ENCODE results near the gene LAMC2. TPM values are rescaled to one million over a fixed set of nuclear protein-coding genes. Genes with fewer than 3 reads are reported as not detected.

LAMC2 gene
- total RNA-seq, 4 donors from 2014 or later, result 9.4 to 17.4 (median 15.9) TPM

DNA sequence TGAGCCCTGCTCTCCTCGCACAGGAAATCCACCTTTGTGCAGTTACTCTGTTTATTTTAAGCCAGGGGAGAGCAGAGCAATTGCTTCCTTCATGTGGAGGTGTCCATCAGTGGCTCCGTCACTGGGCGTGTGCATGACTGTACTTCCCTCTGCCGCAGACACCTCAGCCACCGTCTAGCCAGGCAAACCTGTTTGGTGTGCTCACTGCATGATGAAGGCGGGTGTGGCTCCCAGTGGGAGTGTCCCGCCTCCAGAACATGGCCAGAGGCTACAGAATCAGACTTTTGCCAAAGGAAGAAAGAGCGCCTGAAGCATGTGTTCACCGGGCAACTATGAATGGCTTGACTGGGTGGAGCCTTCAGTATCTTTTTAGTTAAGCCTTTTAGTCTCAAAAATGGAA lies 26.1 kb upstream of the LAMC2 start:
- DNase-seq, result no peak
- WGBS, 2 donors, result 41 to 53% methylated on average over 7 to 9 of the region's 9 CpGs
- Histone ChIP-seq H3K27ac (peak overlapping the region in 3 of 4 donors; percentile 51 to 66 (median 57)), H3K4me3 (no peak overlapping the region), H3K27me3 (peaks cover 0 to 29% (median 0%) of the 10 kb centered on the region in 4 donors), H3K4me1 (peaks cover 0 to 20% (median 3%) of the 10 kb centered on the region in 3 donors), H3K9me3 (no peaks in the 10 kb centered on the region), H3K36me3 (no peaks in the 10 kb centered on the region)
- intact Hi-C loops (cut with DNase I), result no loop called here
- no peak for TF ChIP-seq CTCF (IDR thresholded peaks at IDR 0.05)
- TF ChIP-seq POLR2A (IDR thresholded peaks at IDR 0.05), result no peak

GRCh38 chr1:183161391-183161790 lies 24.7 kb upstream of the LAMC2 start:
- peaks cover 0 to 20% (median 3%) of the 10 kb centered on the region in 3 donors for H3K4me1 ChIP-seq
- no peak for DNase-seq
- WGBS, 2 donors, result 73 to 81% methylated on average over 3 of the region's 3 CpGs
- H3K27me3 ChIP-seq, result peaks cover 0 to 29% (median 0%) of the 10 kb centered on the region in 4 donors
- intact Hi-C loops (cut with DNase I), result no loop called here
- no peaks in the 10 kb centered on the region for H3K36me3 ChIP-seq
- H3K9me3 ChIP-seq, result no peaks in the 10 kb centered on the region
- H3K27ac ChIP-seq, result no peak overlapping the region
- TF ChIP-seq POLR2A (IDR thresholded peaks at IDR 0.05), result no peak
- no peak overlapping the region for H3K4me3 ChIP-seq

- Histone ChIP-seq H3K36me3 (no peaks in the 10 kb centered on the region), H3K27me3 (peaks cover 0 to 32% (median 0%) of the 10 kb centered on the region in 4 donors), H3K4me1 (peaks cover 0 to 20% (median 3%) of the 10 kb centered on the region in 3 donors), H3K27ac (no peak overlapping the region), H3K9me3 (no peaks in the 10 kb centered on the region), H3K4me3 (no peak overlapping the region)
- intact Hi-C loops (cut with DNase I), result no loop called here
- DNase-seq, result no peak
- 64 to 70% methylated on average over 3 of the region's 3 CpGs for WGBS, 2 donors
- no peak for TF ChIP-seq POLR2A (IDR thresholded peaks at IDR 0.05)
- no peak for TF ChIP-seq CTCF (IDR thresholded peaks at IDR 0.05)
Measured at GRCh38 chr1:183163316-183163715, 22.7 kb upstream of the LAMC2 start.

DNA sequence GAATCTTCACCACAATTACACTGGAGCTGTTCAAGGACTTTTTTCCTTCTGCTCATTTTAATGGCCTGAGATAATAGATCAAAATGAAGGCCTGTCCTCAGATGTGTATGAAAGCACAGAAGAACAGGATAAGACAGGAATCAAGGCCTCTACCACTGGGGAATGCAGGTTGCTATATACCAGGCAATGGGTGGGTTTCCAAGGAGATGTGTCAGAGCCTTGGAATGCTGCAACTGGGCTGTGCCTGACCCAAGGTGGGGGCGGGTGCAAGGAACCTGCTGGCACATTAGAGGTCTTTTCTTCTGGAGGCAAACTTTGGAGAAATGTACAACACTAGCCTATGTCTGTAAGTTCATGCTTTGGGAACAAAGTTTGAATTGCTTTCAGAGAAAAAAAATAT lies 21.7 kb upstream of the LAMC2 start:
- Histone ChIP-seq H3K4me1 (peaks cover 0 to 16% (median 1%) of the 10 kb centered on the region in 3 donors), H3K9me3 (no peaks in the 10 kb centered on the region), H3K36me3 (no peaks in the 10 kb centered on the region), H3K4me3 (no peak overlapping the region), H3K27ac (peak overlapping the region in 2 of 4 donors; percentile 5 to 14), H3K27me3 (peaks cover 0 to 32% (median 0%) of the 10 kb centered on the region in 4 donors)
- intact Hi-C loops (cut with DNase I), result no loop called here
- TF ChIP-seq CTCF (IDR thresholded peaks at IDR 0.05) (no peak), POLR2A (IDR thresholded peaks at IDR 0.05) (no peak)
- no peak for DNase-seq
- 20% methylated on average over 1 of the region's 1 CpG; no CpG with 5 or more reads in 1 of the 2 donors for WGBS, 2 donors

DNA sequence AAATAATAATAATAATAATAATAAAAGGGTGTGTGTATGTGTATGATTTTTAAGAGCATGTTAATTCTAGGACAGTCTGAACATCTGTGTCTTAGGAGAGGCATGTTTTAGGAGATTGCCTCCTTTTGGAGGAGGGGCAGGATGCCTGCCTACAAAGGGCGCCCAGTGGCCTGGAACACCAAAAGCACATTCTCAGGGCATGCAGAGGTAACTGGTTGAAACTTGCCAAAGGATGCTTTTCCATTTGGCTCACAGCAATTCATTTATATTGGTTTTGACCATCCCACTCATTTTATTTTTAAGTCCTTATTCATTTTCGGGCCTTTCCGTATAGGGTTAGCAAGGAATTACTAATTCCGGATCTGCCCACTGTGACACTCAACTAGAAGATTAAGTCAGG lies 21.1 kb upstream of the LAMC2 start:
- WGBS, 2 donors, result 30 to 50% methylated on average over 4 of the region's 4 CpGs
- no peak overlapping the region for H3K27ac ChIP-seq

More for the DNA sequence above, 21.1 kb upstream of the LAMC2 start:
- Histone ChIP-seq H3K4me1 (peaks cover 0 to 11% (median 0%) of the 10 kb centered on the region in 3 donors), H3K27me3 (peaks cover 0 to 32% (median 0%) of the 10 kb centered on the region in 4 donors), H3K4me3 (no peak overlapping the region), H3K9me3 (no peaks in the 10 kb centered on the region), H3K36me3 (no peaks in the 10 kb centered on the region)
- TF ChIP-seq POLR2A (IDR thresholded peaks at IDR 0.05), result no peak
- TF ChIP-seq CTCF (IDR thresholded peaks at IDR 0.05), result no peak
- DNase-seq, result no peak
- intact Hi-C loops (cut with DNase I), result no loop called here

All from esophagus squamous epithelium (tissue), 5 donors.